LNCaP clone FGC (cell line): ENCODE data around the gene PLXNA4.

ENCODE experiments used
- DNase-seq: peaks from one replicate; pipeline ENCODE4 v3.0.0-alpha.2; 2011; ENCODE audit warnings: low read depth
- H3K4me3 ChIP-seq: 2 replicates; pipeline ENCODE4 v1.5.1; 2011; ENCODE audit warnings: mild to moderate bottlenecking, low read depth, low read length, control low read depth
- TF ChIP-seq, protein P1 (sequence below): IDR thresholded peaks from 2 replicates; pipeline ENCODE4 v1.5.1; 2012; ENCODE audit warnings: mild to moderate bottlenecking; ENCODE audit not compliant: control insufficient read depth, insufficient read depth; ENCODE audit errors: extremely low read depth

Gene PLXNA4

DNA sequence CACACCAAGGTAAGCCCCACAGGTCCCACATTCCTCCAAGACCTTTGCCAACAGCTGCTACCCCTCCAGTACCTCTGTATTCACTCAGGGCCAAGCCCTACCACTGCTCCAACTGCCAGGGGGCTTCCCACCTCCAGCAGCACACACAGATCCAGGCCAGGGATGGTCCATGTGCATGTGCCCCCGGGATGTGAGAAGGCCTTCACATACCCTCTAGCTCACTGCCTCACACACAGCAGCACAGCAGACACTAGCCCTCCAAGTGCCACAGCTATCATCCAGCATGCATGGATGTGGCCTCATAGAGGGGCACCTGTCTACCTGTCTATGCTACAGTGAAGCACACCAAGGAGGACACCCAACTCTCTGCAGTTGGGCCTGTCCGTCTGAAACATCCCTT, 488.8 kb downstream of the PLXNA4 start:
- TF ChIP-seq, protein P1, sequence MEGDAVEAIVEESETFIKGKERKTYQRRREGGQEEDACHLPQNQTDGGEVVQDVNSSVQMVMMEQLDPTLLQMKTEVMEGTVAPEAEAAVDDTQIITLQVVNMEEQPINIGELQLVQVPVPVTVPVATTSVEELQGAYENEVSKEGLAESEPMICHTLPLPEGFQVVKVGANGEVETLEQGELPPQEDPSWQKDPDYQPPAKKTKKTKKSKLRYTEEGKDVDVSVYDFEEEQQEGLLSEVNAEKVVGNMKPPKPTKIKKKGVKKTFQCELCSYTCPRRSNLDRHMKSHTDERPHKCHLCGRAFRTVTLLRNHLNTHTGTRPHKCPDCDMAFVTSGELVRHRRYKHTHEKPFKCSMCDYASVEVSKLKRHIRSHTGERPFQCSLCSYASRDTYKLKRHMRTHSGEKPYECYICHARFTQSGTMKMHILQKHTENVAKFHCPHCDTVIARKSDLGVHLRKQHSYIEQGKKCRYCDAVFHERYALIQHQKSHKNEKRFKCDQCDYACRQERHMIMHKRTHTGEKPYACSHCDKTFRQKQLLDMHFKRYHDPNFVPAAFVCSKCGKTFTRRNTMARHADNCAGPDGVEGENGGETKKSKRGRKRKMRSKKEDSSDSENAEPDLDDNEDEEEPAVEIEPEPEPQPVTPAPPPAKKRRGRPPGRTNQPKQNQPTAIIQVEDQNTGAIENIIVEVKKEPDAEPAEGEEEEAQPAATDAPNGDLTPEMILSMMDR = no peak
- DNase-seq = no peak
- no peak overlapping the region for H3K4me3 ChIP-seq

GRCh38 chr7:132084776-132085388, 491.4 kb downstream of the PLXNA4 start:
- TF ChIP-seq, protein P1 = no peak
- H3K4me3 ChIP-seq = no peak overlapping the region
- no peak for DNase-seq

- H3K4me3 ChIP-seq = no peak overlapping the region
- no peak for DNase-seq
- TF ChIP-seq, protein P1 = no peak
Observed at GRCh38 chr7:132083537-132084123, 492.6 kb downstream of the PLXNA4 start.

GRCh38 chr7:132083126-132083525, 493.1 kb downstream of the PLXNA4 start:
- no peak for DNase-seq
- H3K4me3 ChIP-seq = no peak overlapping the region
- TF ChIP-seq, protein P1 = no peak

DNA sequence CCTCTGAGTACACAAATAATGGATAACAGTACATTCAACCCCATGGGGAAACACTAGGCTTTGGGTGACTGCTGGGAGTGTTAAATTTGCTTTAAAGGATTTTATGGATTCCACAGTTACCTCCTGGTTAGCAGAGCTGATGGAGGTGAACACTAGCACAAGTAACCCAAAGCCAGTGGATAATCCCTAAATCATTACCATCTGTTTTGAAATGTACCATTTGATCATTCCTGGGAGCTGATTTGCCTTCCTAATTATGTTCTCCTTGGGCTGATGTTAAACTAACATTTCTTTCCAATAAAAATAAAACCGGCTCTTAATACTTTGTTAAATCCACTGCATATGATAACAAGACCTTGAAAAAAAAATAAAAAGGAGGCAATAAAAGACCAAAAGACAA, 493.9 kb downstream of the PLXNA4 start:
- no peak overlapping the region for H3K4me3 ChIP-seq
- DNase-seq = no peak
- TF ChIP-seq, protein P1 = no peak

DNA sequence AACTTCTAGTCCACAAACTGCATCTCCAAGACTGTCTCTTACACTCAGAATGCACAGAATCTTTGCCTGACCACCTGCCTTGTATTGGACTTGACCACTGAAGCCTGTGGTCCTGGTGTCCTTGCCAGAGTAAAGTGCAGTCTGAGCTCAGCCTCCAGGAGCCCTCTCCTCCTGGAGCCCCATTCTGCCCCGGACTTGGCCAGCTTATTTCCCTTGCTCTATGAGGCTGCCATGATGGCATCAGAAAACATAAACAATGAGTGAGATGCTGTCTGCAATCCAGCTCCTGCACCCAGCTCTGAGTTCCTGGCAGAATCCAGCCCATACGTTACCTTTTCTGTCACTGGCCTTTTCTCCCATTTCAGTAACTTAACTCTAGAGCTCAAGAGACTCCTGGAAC, 494.6 kb downstream of the PLXNA4 start:
- no peak overlapping the region for H3K4me3 ChIP-seq
- TF ChIP-seq, protein P1 = no peak
- DNase-seq = no peak

DNA sequence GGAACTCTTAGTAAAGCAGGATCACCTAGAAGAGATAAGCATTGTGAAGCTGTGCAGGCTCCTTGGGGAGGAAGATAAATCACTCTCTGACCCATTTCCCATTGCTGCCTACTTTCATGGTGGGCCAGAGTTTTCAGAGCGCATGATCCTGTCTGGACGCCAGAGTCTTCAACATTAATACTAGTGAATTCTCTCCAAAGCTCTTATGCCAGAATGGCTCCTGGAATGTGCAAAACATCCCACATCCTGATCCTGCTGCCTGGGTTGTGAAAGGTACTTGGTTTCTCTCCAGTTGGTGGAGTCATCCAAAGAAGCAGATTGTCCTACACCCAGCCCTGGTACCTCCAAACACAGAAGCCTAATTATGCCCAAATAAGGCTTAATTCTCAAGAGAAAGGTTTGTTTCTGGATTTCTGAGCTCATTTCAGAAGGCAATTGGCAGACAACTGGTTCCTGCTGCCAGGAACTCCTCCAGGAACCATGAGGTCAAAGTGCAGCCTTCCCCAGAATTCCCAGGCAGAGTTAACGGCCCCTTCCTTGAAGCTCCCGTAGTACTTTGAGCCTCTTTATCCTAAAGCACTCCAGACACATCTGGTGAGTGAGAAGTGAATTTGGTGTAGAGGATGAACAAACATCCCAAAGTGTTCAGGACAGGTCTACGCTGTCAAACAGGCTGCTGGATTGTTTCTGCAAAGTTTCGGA, 495.2 kb downstream of the PLXNA4 start:
- no peak overlapping the region for H3K4me3 ChIP-seq
- no peak for DNase-seq
- TF ChIP-seq, protein P1 = no peak
